ENCODE results near the gene GHITM.
"Not testable (repeated sequence)": the region's sequence is repeated elsewhere in the genome, so short reads cannot be mapped to it uniquely, and the experiment has no call there.

The GHITM gene

DNA sequence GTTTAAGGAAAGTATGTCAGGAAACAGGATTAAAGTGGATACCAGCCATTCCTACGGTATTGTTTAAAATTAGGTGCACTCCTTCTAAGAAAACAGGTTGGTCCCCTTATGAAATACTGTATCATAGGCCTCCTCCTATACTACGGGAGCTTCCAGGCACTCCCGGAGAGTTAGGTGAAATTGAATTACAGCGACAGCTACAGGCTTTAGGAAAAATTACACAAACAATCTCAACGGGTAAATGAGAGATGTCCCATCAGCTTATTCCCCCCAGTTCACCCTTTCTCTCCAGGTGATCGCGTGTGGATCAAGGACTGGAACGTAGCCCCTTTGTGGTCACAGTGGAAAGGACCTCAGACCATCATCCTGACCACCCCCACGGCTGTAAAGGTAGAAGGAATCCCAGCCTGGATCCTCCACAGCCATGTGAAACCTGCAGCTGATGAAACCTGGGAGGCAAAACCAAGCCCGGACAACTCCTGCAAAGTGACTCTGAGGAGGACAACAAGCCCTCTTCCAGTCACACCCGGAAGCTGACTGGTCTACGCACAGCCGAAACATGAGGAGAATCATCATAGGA is 25.1 kb upstream of the GHITM start:
- in situ Hi-C loops (cut with MboI; ENCODE audit: low pct_unique_long_range_greater_than_20kb, low sequenced_read_pairs, unreplicated experiment): no loop called here
- no peak for DNase-seq (ENCODE audit: low spot score)
- TF ChIP-seq CTCF (IDR thresholded peaks at IDR 0.05; ENCODE audit: extremely low read depth, insufficient read depth, missing control alignments): peak; percentile 40

GRCh38 chr10:84117204-84117603 is 22.1 kb upstream of the GHITM start:
- in situ Hi-C loops (cut with MboI; ENCODE audit: low pct_unique_long_range_greater_than_20kb, low sequenced_read_pairs, unreplicated experiment); DNase-seq (ENCODE audit: low spot score): not testable (repeated sequence)

GRCh38 chr10:84117686-84118394 is 21.5 kb upstream of the GHITM start:
- DNase-seq (ENCODE audit: low spot score): no peak
- TF ChIP-seq CTCF (IDR thresholded peaks at IDR 0.05; ENCODE audit: extremely low read depth, insufficient read depth, missing control alignments): no peak
- in situ Hi-C loops (cut with MboI; ENCODE audit: low pct_unique_long_range_greater_than_20kb, low sequenced_read_pairs, unreplicated experiment): no loop called here

GRCh38 chr10:84118395-84119006 is 20.8 kb upstream of the GHITM start:
- no peak for DNase-seq (ENCODE audit: low spot score)
- in situ Hi-C loops (cut with MboI; ENCODE audit: low pct_unique_long_range_greater_than_20kb, low sequenced_read_pairs, unreplicated experiment): no loop called here
- TF ChIP-seq CTCF (IDR thresholded peaks at IDR 0.05; ENCODE audit: extremely low read depth, insufficient read depth, missing control alignments): no peak

DNA sequence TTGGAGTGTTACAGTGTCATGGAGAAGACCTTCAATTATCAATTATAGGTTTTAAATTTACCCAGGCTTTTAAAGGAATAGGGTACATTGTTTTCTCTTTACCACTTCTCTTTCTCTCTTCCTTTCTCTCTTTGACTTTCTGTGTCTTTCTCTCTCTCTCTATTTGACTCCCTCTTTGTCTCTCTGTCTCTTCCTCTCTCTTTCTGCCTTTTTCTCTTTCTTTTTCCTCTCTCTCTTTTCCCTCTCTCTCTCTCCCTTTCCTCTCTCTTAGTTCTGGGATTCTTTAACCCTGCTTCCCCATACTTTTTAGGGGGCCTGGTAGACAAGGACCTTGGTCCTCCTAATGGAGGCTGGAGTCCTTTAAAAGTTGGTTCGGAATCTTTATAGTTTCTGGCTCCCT is 15.9 kb upstream of the GHITM start:
- in situ Hi-C loops (cut with MboI; ENCODE audit: low pct_unique_long_range_greater_than_20kb, low sequenced_read_pairs, unreplicated experiment): no loop called here
- no peak for DNase-seq (ENCODE audit: low spot score)
- TF ChIP-seq CTCF (IDR thresholded peaks at IDR 0.05; ENCODE audit: extremely low read depth, insufficient read depth, missing control alignments): no peak

GRCh38 chr10:84125910-84126784 is 13.2 kb upstream of the GHITM start:
- peak; percentile 2 for TF ChIP-seq CTCF (IDR thresholded peaks at IDR 0.05; ENCODE audit: extremely low read depth, insufficient read depth, missing control alignments)
- in situ Hi-C loops (cut with MboI; ENCODE audit: low pct_unique_long_range_greater_than_20kb, low sequenced_read_pairs, unreplicated experiment); DNase-seq (ENCODE audit: low spot score): not testable (repeated sequence)

All from GM13977 (cell line).